Type B pancreatic cell (in vitro differentiated cells): ENCODE measurements around the gene RBBP9. TPM values are rescaled to one million over a fixed set of nuclear protein-coding genes. Genes with fewer than 3 reads are reported as not detected.
"Not testable (repeated sequence)": the region's sequence is repeated elsewhere in the genome, so short reads cannot be mapped to it uniquely, and the experiment has no call there.

Experiments
- DNase-seq: peaks from one replicate; pipeline ENCODE4 v3.0.0; 2021; ENCODE audit warnings: mixed read lengths; ENCODE audit not compliant: unreplicated experiment; ENCODE audit errors: extremely low spot score
- H3K27ac Mint-ChIP-seq: 2 replicates; pipeline ENCODE4 v1.8.0; 2021; ENCODE audit warnings: mild to moderate bottlenecking, mixed read lengths
- H3K27me3 Mint-ChIP-seq: 2 replicates; pipeline ENCODE4 v1.8.0; 2021; ENCODE audit warnings: mixed read lengths
- H3K36me3 Mint-ChIP-seq: 2 replicates; pipeline ENCODE4 v1.8.0; 2021; ENCODE audit warnings: mixed read lengths
- H3K4me1 Mint-ChIP-seq: one replicate; pipeline ENCODE4 v1.8.0; 2021; ENCODE audit warnings: mixed read lengths; ENCODE audit not compliant: unreplicated experiment
- H3K4me3 Mint-ChIP-seq: 2 replicates; pipeline ENCODE4 v1.8.0; 2021; ENCODE audit warnings: mild to moderate bottlenecking, mixed read lengths
- H3K9me3 Mint-ChIP-seq: 2 replicates; pipeline ENCODE4 v1.8.0; 2021; ENCODE audit warnings: mixed read lengths
- total RNA-seq: library from RNA; stranded (reverse); gene quantifications from 2 replicates; pipeline ENCODE4 v1.2.1, GENCODE V29; 2021; ENCODE audit warnings: low replicate concordance
- TF ChIP-seq, protein P1 (sequence below): fragments of 200-600 bp; sonication (generic); conservative IDR thresholded peaks from 2 replicates; pipeline ENCODE4 v1.5.0; 2021; ENCODE audit warnings: antibody characterized with exemption, mild to moderate bottlenecking

The RBBP9 gene
- total RNA-seq, 1 donor from 2014 or later: 20.7 TPM

DNA sequence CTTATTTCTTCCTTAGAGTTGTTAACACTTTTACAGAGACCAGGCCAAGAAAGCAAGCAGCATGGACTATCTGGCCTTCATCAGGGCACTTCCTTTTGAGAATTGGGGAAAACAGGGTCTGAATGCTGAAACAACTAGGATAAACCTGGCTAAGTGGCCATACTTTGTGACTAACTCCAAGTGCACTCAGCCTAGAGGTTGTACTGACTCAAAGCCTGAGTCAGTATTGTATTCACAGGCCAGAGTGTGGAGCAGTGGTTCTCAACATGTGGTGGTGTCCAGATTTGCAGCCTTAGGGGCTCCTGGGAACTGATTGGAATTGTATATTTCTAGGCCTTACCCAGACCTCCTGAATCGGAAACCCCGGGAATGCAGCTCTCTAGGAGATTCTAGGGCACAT lies 30.8 kb upstream of the RBBP9 start:
- no peak overlapping the region for H3K27ac Mint-ChIP-seq
- no peak overlapping the region for H3K4me3 Mint-ChIP-seq
- no peaks in the 10 kb centered on the region for H3K4me1 Mint-ChIP-seq
- TF ChIP-seq, protein P1, sequence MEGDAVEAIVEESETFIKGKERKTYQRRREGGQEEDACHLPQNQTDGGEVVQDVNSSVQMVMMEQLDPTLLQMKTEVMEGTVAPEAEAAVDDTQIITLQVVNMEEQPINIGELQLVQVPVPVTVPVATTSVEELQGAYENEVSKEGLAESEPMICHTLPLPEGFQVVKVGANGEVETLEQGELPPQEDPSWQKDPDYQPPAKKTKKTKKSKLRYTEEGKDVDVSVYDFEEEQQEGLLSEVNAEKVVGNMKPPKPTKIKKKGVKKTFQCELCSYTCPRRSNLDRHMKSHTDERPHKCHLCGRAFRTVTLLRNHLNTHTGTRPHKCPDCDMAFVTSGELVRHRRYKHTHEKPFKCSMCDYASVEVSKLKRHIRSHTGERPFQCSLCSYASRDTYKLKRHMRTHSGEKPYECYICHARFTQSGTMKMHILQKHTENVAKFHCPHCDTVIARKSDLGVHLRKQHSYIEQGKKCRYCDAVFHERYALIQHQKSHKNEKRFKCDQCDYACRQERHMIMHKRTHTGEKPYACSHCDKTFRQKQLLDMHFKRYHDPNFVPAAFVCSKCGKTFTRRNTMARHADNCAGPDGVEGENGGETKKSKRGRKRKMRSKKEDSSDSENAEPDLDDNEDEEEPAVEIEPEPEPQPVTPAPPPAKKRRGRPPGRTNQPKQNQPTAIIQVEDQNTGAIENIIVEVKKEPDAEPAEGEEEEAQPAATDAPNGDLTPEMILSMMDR: no peak
- no peaks in the 10 kb centered on the region for H3K27me3 Mint-ChIP-seq
- H3K36me3 Mint-ChIP-seq: peaks cover 31% of the 10 kb centered on the region
- no peak for DNase-seq
- H3K9me3 Mint-ChIP-seq: no peaks in the 10 kb centered on the region

DNA sequence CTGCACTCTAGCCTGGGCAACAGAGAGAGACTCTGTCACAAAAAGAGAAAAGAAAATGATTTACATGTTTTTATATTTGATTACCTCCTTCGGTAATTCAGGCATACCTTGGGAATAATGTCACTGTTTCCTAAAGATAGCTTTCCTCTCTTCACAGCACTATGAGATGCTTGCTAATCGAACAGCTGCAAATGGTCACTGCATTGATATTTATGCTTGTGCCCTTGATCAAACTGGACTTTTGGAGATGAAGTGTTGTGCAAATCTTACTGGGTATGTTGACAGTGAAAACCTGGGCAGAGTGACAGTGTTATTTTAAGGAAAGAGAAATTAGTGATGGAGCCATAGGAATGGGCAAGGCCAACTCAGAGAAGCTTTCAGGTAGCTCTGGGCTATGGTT lies 30.3 kb upstream of the RBBP9 start:
- H3K4me1 Mint-ChIP-seq: no peaks in the 10 kb centered on the region
- H3K4me3 Mint-ChIP-seq: no peak overlapping the region
- TF ChIP-seq, protein P1: no peak
- no peak for DNase-seq
- no peaks in the 10 kb centered on the region for H3K9me3 Mint-ChIP-seq
- H3K27ac Mint-ChIP-seq: no peak overlapping the region
- no peaks in the 10 kb centered on the region for H3K27me3 Mint-ChIP-seq
- peaks cover 31% of the 10 kb centered on the region for H3K36me3 Mint-ChIP-seq

DNA sequence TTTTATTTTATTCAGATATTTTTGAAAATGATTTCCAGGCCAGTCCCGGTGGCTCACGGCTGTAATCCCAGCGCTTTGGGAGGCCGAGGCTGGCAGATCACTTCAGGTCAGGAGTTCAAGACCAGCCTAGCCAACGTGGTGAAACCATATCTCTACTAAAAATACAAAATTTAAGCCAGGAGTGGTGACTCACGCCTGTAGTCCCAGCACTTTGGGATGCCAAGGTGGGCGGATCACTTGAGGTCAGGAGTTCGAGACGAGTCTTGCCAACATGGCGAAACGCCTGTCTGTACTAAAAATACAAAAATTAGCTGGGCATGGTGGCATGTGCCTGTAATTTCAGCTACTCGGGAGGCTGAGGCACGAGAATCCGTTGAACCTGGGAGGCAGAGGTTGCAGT lies 29.7 kb upstream of the RBBP9 start:
- H3K27me3 Mint-ChIP-seq, DNase-seq, H3K9me3 Mint-ChIP-seq, H3K4me1 Mint-ChIP-seq, H3K27ac Mint-ChIP-seq, H3K4me3 Mint-ChIP-seq: not testable (repeated sequence)
- peaks cover 26% of the 10 kb centered on the region for H3K36me3 Mint-ChIP-seq

DNA sequence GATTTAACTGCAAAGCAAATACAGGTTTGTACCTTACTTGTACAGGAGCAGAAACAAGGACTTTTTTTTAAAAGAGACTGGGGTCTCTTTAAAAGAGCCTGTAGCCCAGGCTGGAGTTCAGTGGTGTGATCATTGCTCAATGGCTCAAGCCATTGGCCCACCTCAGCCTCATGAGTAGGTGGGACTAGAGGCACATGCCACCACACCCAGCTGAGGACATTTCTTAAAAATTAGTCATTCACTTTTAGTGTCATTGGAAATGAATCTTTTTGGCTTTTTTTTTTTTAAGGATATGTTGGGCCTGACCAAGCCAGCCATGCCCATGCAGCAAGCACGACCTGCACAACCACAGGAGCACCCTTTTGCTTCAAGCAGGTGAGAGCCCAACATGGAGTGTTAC lies 27.6 kb upstream of the RBBP9 start:
- no peak for DNase-seq
- peak overlapping the region; percentile 87 for H3K27ac Mint-ChIP-seq
- H3K4me3 Mint-ChIP-seq: no peak overlapping the region
- H3K36me3 Mint-ChIP-seq: peaks cover 17% of the 10 kb centered on the region
- H3K9me3 Mint-ChIP-seq: no peaks in the 10 kb centered on the region
- TF ChIP-seq, protein P1: no peak
- no peaks in the 10 kb centered on the region for H3K4me1 Mint-ChIP-seq
- no peaks in the 10 kb centered on the region for H3K27me3 Mint-ChIP-seq

DNA sequence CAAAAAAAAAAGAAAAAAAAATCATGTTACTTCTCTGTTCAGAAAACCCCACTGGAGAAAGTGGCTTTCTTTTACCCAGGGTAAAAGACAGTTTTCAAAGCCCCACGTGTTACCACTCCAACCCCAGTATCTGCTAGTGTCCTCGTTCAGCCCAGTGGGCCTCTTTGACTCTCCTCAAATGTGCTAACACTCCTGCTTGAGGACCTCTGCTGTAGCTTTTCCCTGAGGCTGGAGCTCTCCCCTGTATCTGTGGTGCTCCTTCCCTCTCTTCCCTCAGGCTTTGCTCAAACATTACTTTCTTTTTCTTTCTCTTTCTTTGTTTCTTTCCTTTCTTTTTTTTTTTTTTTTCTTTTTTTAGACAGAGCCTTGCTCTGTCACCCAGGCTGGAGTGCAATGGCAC lies 26.0 kb upstream of the RBBP9 start:
- Mint-ChIP-seq H3K4me3 (no peak overlapping the region), H3K27me3 (no peaks in the 10 kb centered on the region), H3K27ac (no peak overlapping the region), H3K4me1 (no peaks in the 10 kb centered on the region), H3K9me3 (no peaks in the 10 kb centered on the region), H3K36me3 (peaks cover 11% of the 10 kb centered on the region)
- no peak for DNase-seq
- TF ChIP-seq, protein P1: no peak

DNA sequence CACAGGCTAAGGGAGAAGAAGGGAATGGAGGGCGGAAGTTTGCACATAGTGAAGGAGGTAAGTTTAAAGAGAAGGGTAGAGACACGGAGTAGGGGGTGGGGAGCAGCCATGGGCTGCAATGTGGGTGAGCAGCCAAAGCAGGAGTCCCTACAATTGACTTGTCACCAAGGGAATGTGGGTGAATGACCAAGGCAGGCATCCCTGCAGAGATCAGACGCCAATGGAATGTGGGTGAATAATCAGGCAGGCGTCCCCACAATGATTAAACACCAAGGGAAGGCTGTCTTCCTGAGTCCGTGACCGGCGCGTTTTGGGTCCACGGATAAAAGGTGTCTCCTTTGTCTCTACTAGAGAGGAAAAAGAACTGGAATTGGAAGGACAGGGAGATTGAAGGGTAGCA lies 25.0 kb upstream of the RBBP9 start:
- H3K4me3 Mint-ChIP-seq, H3K4me1 Mint-ChIP-seq, H3K9me3 Mint-ChIP-seq, H3K27me3 Mint-ChIP-seq, DNase-seq, H3K27ac Mint-ChIP-seq, H3K36me3 Mint-ChIP-seq: not testable (repeated sequence)

DNA sequence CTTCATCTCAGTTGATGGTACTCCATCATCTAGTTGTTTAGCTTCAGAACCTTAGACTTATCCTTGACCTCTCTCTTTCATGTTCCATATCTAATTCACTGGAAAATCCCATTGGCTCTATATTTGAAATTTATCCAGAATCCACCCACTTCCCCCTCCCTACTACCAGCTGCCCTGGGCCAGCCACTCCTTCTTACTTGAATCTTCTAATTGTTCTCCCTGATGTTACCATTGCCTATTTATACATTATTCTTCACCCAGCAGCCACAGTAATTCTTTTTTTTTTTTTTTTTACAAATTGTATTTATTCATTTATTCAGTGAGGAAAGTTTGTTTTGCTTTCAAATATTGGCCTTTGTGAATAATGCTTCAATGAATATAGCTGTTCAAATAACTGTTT lies 18.9 kb upstream of the RBBP9 start:
- H3K4me3 Mint-ChIP-seq: no peak overlapping the region
- H3K4me1 Mint-ChIP-seq: no peaks in the 10 kb centered on the region
- TF ChIP-seq, protein P1: no peak
- H3K27me3 Mint-ChIP-seq: no peaks in the 10 kb centered on the region
- no peak overlapping the region for H3K27ac Mint-ChIP-seq
- DNase-seq: no peak
- no peaks in the 10 kb centered on the region for H3K9me3 Mint-ChIP-seq
- H3K36me3 Mint-ChIP-seq: peaks cover 12% of the 10 kb centered on the region
